ENCODE measurements around the gene SLC38A3. TPM values are rescaled to one million over a fixed set of nuclear protein-coding genes. Genes with fewer than 3 reads are reported as not detected.

Gene SLC38A3
- total RNA-seq: 0.52 TPM

- Histone ChIP-seq H3K4me1 (ENCODE audit: control insufficient read depth in 3 of 3, insufficient read depth in 3 of 3, low read length in 3 of 3) (peaks cover 26 to 55% (median 55%) of the 10 kb centered on the region in 3 donors), H3K27ac (ENCODE audit: low read depth, low read length) (peak within 1 kb of the TSS; percentile 88), H3K9me3 (ENCODE audit: control insufficient read depth in 3 of 3, low read length in 3 of 3) (no peaks in the 10 kb centered on the region), H3K9ac (ENCODE audit: low read depth in 1 of 3, low read length in 3 of 3) (peak within 1 kb of the TSS; percentile 82 to 95 (median 86)), H3K4me3 (ENCODE audit: low read length in 3 of 3) (peak within 1 kb of the TSS; percentile 73 to 82 (median 73)), H3K36me3 (ENCODE audit: control insufficient read depth in 3 of 3, insufficient read depth in 3 of 3, low read length in 3 of 3) (no peaks in the 10 kb centered on the region), H3K27me3 (ENCODE audit: control insufficient read depth in 3 of 3, insufficient read depth in 3 of 3, low read length in 3 of 3) (peaks cover 3 to 16% (median 15%) of the 10 kb centered on the region in 3 donors)
Measured at GRCh38 chr3:50204804-50205412, at the start of gene SLC38A3. TSS of gene SLC38A3 (plus strand) at chr3:50205271. CDS start at chr3:50214200, 8,929 bp downstream.

- no peaks in the 10 kb centered on the region for H3K27me3 ChIP-seq (ENCODE audit: control insufficient read depth in 3 of 3, insufficient read depth in 3 of 3, low read length in 3 of 3)
- H3K4me3 ChIP-seq (ENCODE audit: low read length in 3 of 3): peak overlapping the region; percentile 48 to 75 (median 64)
- H3K4me1 ChIP-seq (ENCODE audit: control insufficient read depth in 3 of 3, insufficient read depth in 3 of 3, low read length in 3 of 3): peaks cover 18 to 46% (median 45%) of the 10 kb centered on the region in 3 donors
- H3K27ac ChIP-seq (ENCODE audit: low read depth, low read length): no peak overlapping the region
- H3K36me3 ChIP-seq (ENCODE audit: control insufficient read depth in 3 of 3, insufficient read depth in 3 of 3, low read length in 3 of 3): peaks cover 0 to 2% (median 0%) of the 10 kb centered on the region in 3 donors
- H3K9ac ChIP-seq (ENCODE audit: low read depth in 1 of 3, low read length in 3 of 3): peak overlapping the region; percentile 73 to 83 (median 73)
- no peaks in the 10 kb centered on the region for H3K9me3 ChIP-seq (ENCODE audit: control insufficient read depth in 3 of 3, low read length in 3 of 3)
Measured at GRCh38 chr3:50155491-50155878, 49.6 kb upstream of the SLC38A3 start.

- Histone ChIP-seq H3K9ac (ENCODE audit: low read depth in 1 of 3, low read length in 3 of 3) (peak overlapping the region; percentile 73 to 83 (median 73)), H3K9me3 (ENCODE audit: control insufficient read depth in 3 of 3, low read length in 3 of 3) (no peaks in the 10 kb centered on the region), H3K4me1 (ENCODE audit: control insufficient read depth in 3 of 3, insufficient read depth in 3 of 3, low read length in 3 of 3) (peaks cover 18 to 47% (median 46%) of the 10 kb centered on the region in 3 donors), H3K36me3 (ENCODE audit: control insufficient read depth in 3 of 3, insufficient read depth in 3 of 3, low read length in 3 of 3) (peaks cover 0 to 2% (median 0%) of the 10 kb centered on the region in 3 donors), H3K4me3 (ENCODE audit: low read length in 3 of 3) (peak overlapping the region; percentile 48 to 75 (median 64)), H3K27me3 (ENCODE audit: control insufficient read depth in 3 of 3, insufficient read depth in 3 of 3, low read length in 3 of 3) (no peaks in the 10 kb centered on the region), H3K27ac (ENCODE audit: low read depth, low read length) (no peak overlapping the region)
Measured at GRCh38 chr3:50155891-50156290, 49.2 kb upstream of the SLC38A3 start.

GRCh38 chr3:50156549-50157493, 48.2 kb upstream of the SLC38A3 start:
- peak overlapping the region; percentile 20 to 83 (median 73) for H3K9ac ChIP-seq (ENCODE audit: low read depth in 1 of 3, low read length in 3 of 3)
- H3K36me3 ChIP-seq (ENCODE audit: control insufficient read depth in 3 of 3, insufficient read depth in 3 of 3, low read length in 3 of 3): peaks cover 0 to 4% (median 2%) of the 10 kb centered on the region in 3 donors
- no peaks in the 10 kb centered on the region for H3K9me3 ChIP-seq (ENCODE audit: control insufficient read depth in 3 of 3, low read length in 3 of 3)
- peak overlapping the region; percentile 14 to 75 (median 64) for H3K4me3 ChIP-seq (ENCODE audit: low read length in 3 of 3)
- peaks cover 21 to 55% (median 52%) of the 10 kb centered on the region in 3 donors for H3K4me1 ChIP-seq (ENCODE audit: control insufficient read depth in 3 of 3, insufficient read depth in 3 of 3, low read length in 3 of 3)
- no peaks in the 10 kb centered on the region for H3K27me3 ChIP-seq (ENCODE audit: control insufficient read depth in 3 of 3, insufficient read depth in 3 of 3, low read length in 3 of 3)
- no peak overlapping the region for H3K27ac ChIP-seq (ENCODE audit: low read depth, low read length)

- no peak overlapping the region for H3K4me3 ChIP-seq (ENCODE audit: low read length in 3 of 3)
- peaks cover 30 to 67% (median 64%) of the 10 kb centered on the region in 3 donors for H3K4me1 ChIP-seq (ENCODE audit: control insufficient read depth in 3 of 3, insufficient read depth in 3 of 3, low read length in 3 of 3)
- H3K9me3 ChIP-seq (ENCODE audit: control insufficient read depth in 3 of 3, low read length in 3 of 3): no peaks in the 10 kb centered on the region
- peaks cover 0 to 4% (median 2%) of the 10 kb centered on the region in 3 donors for H3K36me3 ChIP-seq (ENCODE audit: control insufficient read depth in 3 of 3, insufficient read depth in 3 of 3, low read length in 3 of 3)
- no peaks in the 10 kb centered on the region for H3K27me3 ChIP-seq (ENCODE audit: control insufficient read depth in 3 of 3, insufficient read depth in 3 of 3, low read length in 3 of 3)
- H3K27ac ChIP-seq (ENCODE audit: low read depth, low read length): no peak overlapping the region
- H3K9ac ChIP-seq (ENCODE audit: low read depth in 1 of 3, low read length in 3 of 3): peak overlapping the region in 1 of 3 donors; percentile 57
Measured at GRCh38 chr3:50157827-50158529, 47.1 kb upstream of the SLC38A3 start.

- Histone ChIP-seq H3K4me1 (ENCODE audit: control insufficient read depth in 3 of 3, insufficient read depth in 3 of 3, low read length in 3 of 3) (peaks cover 37 to 73% (median 71%) of the 10 kb centered on the region in 3 donors), H3K4me3 (ENCODE audit: low read length in 3 of 3) (no peak overlapping the region), H3K9ac (ENCODE audit: low read depth in 1 of 3, low read length in 3 of 3) (no peak overlapping the region), H3K27ac (ENCODE audit: low read depth, low read length) (no peak overlapping the region), H3K36me3 (ENCODE audit: control insufficient read depth in 3 of 3, insufficient read depth in 3 of 3, low read length in 3 of 3) (peaks cover 0 to 4% (median 2%) of the 10 kb centered on the region in 3 donors), H3K9me3 (ENCODE audit: control insufficient read depth in 3 of 3, low read length in 3 of 3) (no peaks in the 10 kb centered on the region), H3K27me3 (ENCODE audit: control insufficient read depth in 3 of 3, insufficient read depth in 3 of 3, low read length in 3 of 3) (no peaks in the 10 kb centered on the region)
Measured at GRCh38 chr3:50158530-50159146, 46.4 kb upstream of the SLC38A3 start.

GRCh38 chr3:50160561-50160983, 44.5 kb upstream of the SLC38A3 start:
- Histone ChIP-seq H3K9me3 (ENCODE audit: control insufficient read depth in 3 of 3, low read length in 3 of 3) (no peaks in the 10 kb centered on the region), H3K36me3 (ENCODE audit: control insufficient read depth in 3 of 3, insufficient read depth in 3 of 3, low read length in 3 of 3) (peaks cover 0 to 4% (median 2%) of the 10 kb centered on the region in 3 donors), H3K4me3 (ENCODE audit: low read length in 3 of 3) (no peak overlapping the region), H3K27me3 (ENCODE audit: control insufficient read depth in 3 of 3, insufficient read depth in 3 of 3, low read length in 3 of 3) (no peaks in the 10 kb centered on the region), H3K27ac (ENCODE audit: low read depth, low read length) (no peak overlapping the region), H3K9ac (ENCODE audit: low read depth in 1 of 3, low read length in 3 of 3) (no peak overlapping the region), H3K4me1 (ENCODE audit: control insufficient read depth in 3 of 3, insufficient read depth in 3 of 3, low read length in 3 of 3) (peaks cover 56 to 86% (median 86%) of the 10 kb centered on the region in 3 donors)

GRCh38 chr3:50161320-50161719, 43.8 kb upstream of the SLC38A3 start:
- Histone ChIP-seq H3K36me3 (ENCODE audit: control insufficient read depth in 3 of 3, insufficient read depth in 3 of 3, low read length in 3 of 3) (peaks cover 0 to 4% (median 2%) of the 10 kb centered on the region in 3 donors), H3K9ac (ENCODE audit: low read depth in 1 of 3, low read length in 3 of 3) (peak overlapping the region in 1 of 3 donors; percentile 45), H3K4me1 (ENCODE audit: control insufficient read depth in 3 of 3, insufficient read depth in 3 of 3, low read length in 3 of 3) (peaks cover 56 to 86% (median 86%) of the 10 kb centered on the region in 3 donors), H3K9me3 (ENCODE audit: control insufficient read depth in 3 of 3, low read length in 3 of 3) (no peaks in the 10 kb centered on the region), H3K27ac (ENCODE audit: low read depth, low read length) (no peak overlapping the region), H3K4me3 (ENCODE audit: low read length in 3 of 3) (no peak overlapping the region), H3K27me3 (ENCODE audit: control insufficient read depth in 3 of 3, insufficient read depth in 3 of 3, low read length in 3 of 3) (no peaks in the 10 kb centered on the region)

Measured in skeletal muscle tissue (tissue), 4 donors.